NCI-H69 (cell line): Measurements from ENCODE around the gene NKAIN4.

Experiments
- DNase-seq: peaks from one replicate; lab custom pipeline; 2025; lab: John Stamatoyannopoulos, UW

The NKAIN4 gene

GRCh38 chr20:63254232-63254605, at the start of gene NKAIN4:
Gene NKAIN4, minus strand, starts transcription at chr20:63254463. Its CDS starts 13 bp downstream, at chr20:63254450.
- DNase-seq, result no peak

GRCh38 chr20:63303095-63303666, 48.9 kb upstream of the NKAIN4 start:
- DNase-seq, result no peak

GRCh38 chr20:63301671-63302070, 47.4 kb upstream of the NKAIN4 start:
- no peak for DNase-seq

- no peak for DNase-seq
These were observed 44.6 kb upstream of the NKAIN4 start for GRCh38 chr20:63298731-63299312.

GRCh38 chr20:63297796-63298572, 43.7 kb upstream of the NKAIN4 start:
- no peak for DNase-seq

- no peak for DNase-seq
These were observed 43.1 kb upstream of the NKAIN4 start for GRCh38 chr20:63297371-63297781.

- DNase-seq, result no peak
These were observed 42.5 kb upstream of the NKAIN4 start for GRCh38 chr20:63296531-63297299.

GRCh38 chr20:63295846-63296245, 41.6 kb upstream of the NKAIN4 start:
- DNase-seq, result peak; percentile 26

- peak; percentile 26 for DNase-seq
These were observed 41.2 kb upstream of the NKAIN4 start for GRCh38 chr20:63295422-63295821.

- no peak for DNase-seq
These were observed 40.8 kb upstream of the NKAIN4 start for GRCh38 chr20:63295018-63295417.

- DNase-seq, result no peak
These were observed 40.3 kb upstream of the NKAIN4 start for GRCh38 chr20:63294536-63294900.

- no peak for DNase-seq
These were observed 39.7 kb upstream of the NKAIN4 start for GRCh38 chr20:63293871-63294535.

- no peak for DNase-seq
These were observed 39.2 kb upstream of the NKAIN4 start for GRCh38 chr20:63293456-63293855.

- DNase-seq, result no peak
These were observed 38.6 kb upstream of the NKAIN4 start, which contains the start of gene COL20A1 for GRCh38 chr20:63292904-63293303. Gene COL20A1, plus strand, starts transcription at chr20:63293186. Its CDS starts 1,922 bp downstream, at chr20:63295108.

- DNase-seq, result no peak
These were observed 38.0 kb upstream of the NKAIN4 start for GRCh38 chr20:63292292-63292701.

GRCh38 chr20:63291811-63292210, 37.5 kb upstream of the NKAIN4 start:
- no peak for DNase-seq

- peak; percentile 27 for DNase-seq
These were observed 36.6 kb upstream of the NKAIN4 start for GRCh38 chr20:63290677-63291472.

- no peak for DNase-seq
These were observed 35.9 kb upstream of the NKAIN4 start for GRCh38 chr20:63290136-63290676.

GRCh38 chr20:63289311-63290135, 35.3 kb upstream of the NKAIN4 start:
- DNase-seq, result no peak
